Measurements from ENCODE around the gene ETFB. TPM values are rescaled to one million over a fixed set of nuclear protein-coding genes. Genes with fewer than 3 reads are reported as not detected.

ETFB gene
- total RNA-seq, 1 donor from 2014 or later: 43.7 TPM

GRCh38 chr19:51354742-51355148 is 11.4 kb downstream of the ETFB start:
- Mint-ChIP-seq H3K36me3 (ENCODE audit: low read depth) (peaks cover 12% of the 10 kb centered on the region), H3K27me3 (ENCODE audit: low read depth) (no peaks in the 10 kb centered on the region), H3K4me1 (ENCODE audit: low read depth) (peaks cover 16% of the 10 kb centered on the region), H3K4me3 (ENCODE audit: unreplicated experiment) (no peak overlapping the region), H3K27ac (ENCODE audit: unreplicated experiment) (no peak overlapping the region), H3K9me3 (ENCODE audit: low read depth) (no peaks in the 10 kb centered on the region)
- no peak for DNase-seq (ENCODE audit: low spot score)
- no peak for TF ChIP-seq CTCF (IDR thresholded peaks at IDR 0.05)

GRCh38 chr19:51354103-51354741 is 12.0 kb downstream of the ETFB start:
- H3K9me3 Mint-ChIP-seq (ENCODE audit: low read depth): no peaks in the 10 kb centered on the region
- no peak for DNase-seq (ENCODE audit: low spot score)
- H3K27me3 Mint-ChIP-seq (ENCODE audit: low read depth): no peaks in the 10 kb centered on the region
- peaks cover 11% of the 10 kb centered on the region for H3K4me1 Mint-ChIP-seq (ENCODE audit: low read depth)
- H3K36me3 Mint-ChIP-seq (ENCODE audit: low read depth): peaks cover 13% of the 10 kb centered on the region
- no peak overlapping the region for H3K4me3 Mint-ChIP-seq (ENCODE audit: unreplicated experiment)
- no peak overlapping the region for H3K27ac Mint-ChIP-seq (ENCODE audit: unreplicated experiment)
- no peak for TF ChIP-seq CTCF (IDR thresholded peaks at IDR 0.05)

- Mint-ChIP-seq H3K36me3 (ENCODE audit: low read depth) (peaks cover 13% of the 10 kb centered on the region), H3K4me3 (ENCODE audit: unreplicated experiment) (no peak overlapping the region), H3K27me3 (ENCODE audit: low read depth) (no peaks in the 10 kb centered on the region), H3K4me1 (ENCODE audit: low read depth) (peaks cover 7% of the 10 kb centered on the region), H3K9me3 (ENCODE audit: low read depth) (no peaks in the 10 kb centered on the region), H3K27ac (ENCODE audit: unreplicated experiment) (no peak overlapping the region)
- DNase-seq (ENCODE audit: low spot score): no peak
- no peak for TF ChIP-seq CTCF (IDR thresholded peaks at IDR 0.05)
Observed at GRCh38 chr19:51352783-51353360, 13.3 kb downstream of the ETFB start.

- Mint-ChIP-seq H3K36me3 (ENCODE audit: low read depth) (peaks cover 15% of the 10 kb centered on the region), H3K4me1 (ENCODE audit: low read depth) (peaks cover 7% of the 10 kb centered on the region), H3K27me3 (ENCODE audit: low read depth) (no peaks in the 10 kb centered on the region), H3K27ac (ENCODE audit: unreplicated experiment) (peak overlapping the region; percentile 59), H3K4me3 (ENCODE audit: unreplicated experiment) (no peak overlapping the region), H3K9me3 (ENCODE audit: low read depth) (no peaks in the 10 kb centered on the region)
- TF ChIP-seq CTCF (IDR thresholded peaks at IDR 0.05): no peak
- DNase-seq (ENCODE audit: low spot score): no peak
Observed at GRCh38 chr19:51351266-51351990, 14.8 kb downstream of the ETFB start.

GRCh38 chr19:51347209-51347928 is 18.8 kb downstream of the ETFB start:
- H3K27ac Mint-ChIP-seq (ENCODE audit: unreplicated experiment): no peak overlapping the region
- peaks cover 3% of the 10 kb centered on the region for H3K4me1 Mint-ChIP-seq (ENCODE audit: low read depth)
- H3K9me3 Mint-ChIP-seq (ENCODE audit: low read depth): no peaks in the 10 kb centered on the region
- TF ChIP-seq CTCF (IDR thresholded peaks at IDR 0.05): no peak
- no peaks in the 10 kb centered on the region for H3K27me3 Mint-ChIP-seq (ENCODE audit: low read depth)
- H3K4me3 Mint-ChIP-seq (ENCODE audit: unreplicated experiment): no peak overlapping the region
- no peak for DNase-seq (ENCODE audit: low spot score)
- peaks cover 20% of the 10 kb centered on the region for H3K36me3 Mint-ChIP-seq (ENCODE audit: low read depth)
